OCI-LY3 (cell line): Measurements from ENCODE around the gene RGS9.

Experiments used
- CTCF ChIP-seq: fragments of 200-600, 300-600 bp; sonication (generic); IDR thresholded peaks from 2 replicates; pipeline ENCODE4 v1.5.1; 2014; ENCODE audit warnings: antibody characterized with exemption, low read length, low read depth
- EZH2phosphoT487 ChIP-seq: fragments of 200-600 bp; shearing (Covaris generic); IDR thresholded peaks from 2 replicates; pipeline ENCODE4 v1.6.1; 2018; ENCODE audit warnings: antibody characterized with exemption, mixed run types, low read depth

DNA sequence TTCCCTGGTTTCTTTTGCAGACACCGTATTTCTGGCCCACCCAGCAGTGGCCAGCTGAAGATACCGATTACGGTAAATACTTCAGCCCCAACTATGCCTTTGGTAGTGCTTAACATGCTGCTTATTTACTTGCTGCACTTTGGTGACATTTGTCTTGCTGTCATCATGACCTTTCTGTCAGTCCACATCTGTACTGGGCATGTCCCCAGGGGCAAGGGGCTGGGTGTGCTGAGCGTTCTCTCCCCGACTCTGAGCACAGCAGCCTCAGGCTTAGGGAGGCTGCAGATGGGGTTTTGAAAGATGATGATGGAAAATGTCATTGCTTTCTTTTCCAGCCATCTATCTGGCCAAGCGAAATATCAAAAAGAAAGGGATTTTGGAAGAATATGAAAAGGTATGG lies 23.3 kb downstream of the RGS9 start:
- TF ChIP-seq EZH2phosphoT487 (no peak), CTCF (no peak)
